CD4-positive, alpha-beta T cell treated with Interleukin-4 for 1 hour (primary cell): Measurements from ENCODE around the gene CPM.

Experiments used
- DNase-seq, 2 donors: peaks; one replicate each; pipeline ENCODE4 v3.0.0-alpha.2; 2020 to 2022

The CPM gene

DNA sequence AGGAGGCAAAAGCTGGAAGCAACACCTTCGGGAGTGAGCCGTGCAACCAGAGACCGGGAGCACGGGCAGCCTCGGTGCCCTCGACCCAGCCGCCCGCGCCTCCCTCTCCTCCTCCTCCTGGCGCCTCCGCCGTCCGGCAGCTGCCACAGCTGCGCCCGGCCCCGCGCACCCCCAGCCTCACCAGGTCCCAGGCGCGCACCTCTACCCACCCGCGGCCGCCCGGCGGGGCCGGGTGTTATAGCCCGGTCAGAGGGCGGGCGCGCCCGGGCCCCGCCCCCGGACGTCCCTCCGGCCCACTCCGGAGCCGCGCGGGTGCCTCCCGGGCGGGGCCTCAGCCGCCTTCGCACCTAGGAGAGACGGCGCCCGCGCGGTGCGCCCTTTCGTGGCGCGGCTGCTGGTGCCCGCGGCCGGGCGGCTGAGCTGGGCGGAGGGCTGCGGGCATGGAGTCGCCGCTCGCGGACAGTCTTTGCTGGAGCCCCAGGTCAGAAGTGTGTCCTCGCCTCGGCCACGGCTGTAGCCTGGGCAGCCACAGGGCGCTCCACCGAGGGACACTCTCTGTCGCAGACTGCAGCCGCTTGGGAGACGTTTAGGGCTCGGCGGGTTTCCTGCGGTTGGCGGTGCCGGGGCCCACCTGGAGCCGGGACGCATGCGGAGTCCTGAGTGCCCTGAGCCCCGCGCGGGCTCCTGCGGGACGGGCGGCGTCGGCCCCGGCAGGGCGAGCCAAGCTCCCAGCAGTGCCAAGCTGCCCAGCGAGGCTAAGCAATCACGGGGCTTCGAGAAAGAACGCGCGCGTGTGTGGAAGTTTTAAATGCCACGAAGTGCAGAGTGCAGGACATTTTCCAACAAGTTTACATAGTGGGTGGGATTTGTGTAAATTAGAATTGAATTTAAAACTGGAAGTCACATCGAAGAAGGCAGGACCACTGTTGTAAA is at the start of gene CPM:
Gene CPM (minus strand): TSS at position 211 of the 933 bp plus-strand sequence. CDS start 334 bp downstream, outside the sequence.
- peak; percentile 69 to 70 for DNase-seq

DNA sequence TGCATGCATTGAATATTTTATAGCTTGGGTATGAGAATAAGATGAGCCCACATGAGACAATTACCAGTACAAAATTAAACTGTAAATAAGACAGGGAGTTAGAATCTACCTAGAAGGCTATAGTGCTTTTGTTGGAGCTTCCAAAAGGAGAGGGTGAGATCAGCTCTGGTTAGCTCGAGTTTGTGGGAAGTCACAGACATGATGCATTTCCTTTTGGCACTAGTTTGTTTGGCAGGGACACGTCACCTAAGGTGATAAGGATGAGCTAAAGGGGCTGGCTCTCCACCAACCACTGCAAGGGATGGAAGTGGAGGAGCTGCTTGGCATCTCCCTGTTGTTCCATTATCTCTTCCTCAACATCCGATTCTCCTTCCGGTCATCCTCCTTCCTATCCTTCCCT is 48.5 kb upstream of the CPM start:
- no peak for DNase-seq

DNA sequence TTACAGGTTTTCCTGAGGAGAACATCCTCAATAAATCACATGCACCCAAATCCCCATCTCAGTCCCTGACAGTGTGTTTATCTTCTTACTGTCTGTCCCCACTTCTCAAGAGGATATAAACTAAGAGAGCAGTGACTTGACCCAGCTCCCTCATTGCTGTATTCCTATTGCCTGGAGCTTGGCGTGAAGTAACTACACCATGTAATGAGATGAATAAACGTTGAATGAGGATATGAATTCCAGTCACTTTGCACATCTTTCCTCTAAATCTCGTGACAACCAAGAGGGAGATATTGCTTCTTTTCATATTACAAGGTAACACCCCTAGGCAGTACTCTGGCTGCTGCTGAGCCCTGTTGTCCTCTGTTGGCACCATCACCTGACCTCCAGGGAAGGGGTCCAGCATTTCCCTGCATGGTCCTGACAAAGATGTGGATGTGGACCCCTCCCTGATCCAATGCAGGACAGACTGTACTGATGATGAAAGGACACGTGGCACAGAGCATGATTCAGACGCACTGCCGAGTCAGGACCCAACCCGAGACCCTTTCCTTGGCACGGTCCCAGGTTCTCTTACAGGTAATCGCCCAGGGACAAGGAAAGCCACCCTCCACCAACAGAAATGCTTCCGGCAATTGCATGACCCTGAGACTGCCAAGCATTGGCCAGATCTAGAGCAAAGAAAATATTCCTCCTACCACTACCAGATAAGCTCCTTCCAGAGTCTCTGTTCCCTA is 47.7 kb upstream of the CPM start:
- DNase-seq, result no peak

DNA sequence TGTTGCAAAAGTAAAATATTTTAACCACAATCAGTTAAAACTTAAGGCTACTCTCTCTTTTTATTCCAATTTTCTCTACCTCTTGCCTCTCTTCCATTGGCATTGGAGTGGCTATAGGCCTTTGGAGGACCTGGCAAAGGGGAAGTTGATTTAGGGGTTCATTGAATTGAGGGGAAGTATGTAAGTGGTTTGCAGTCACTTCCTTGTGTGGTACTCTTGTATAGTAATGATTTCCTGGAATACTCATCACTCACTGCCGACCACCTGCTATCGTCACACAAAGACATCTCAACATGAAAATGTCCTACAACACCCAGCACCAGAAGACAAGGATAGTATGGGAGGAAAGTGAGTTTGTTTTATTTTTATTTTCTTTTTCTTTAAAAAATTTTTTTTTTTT is 45.7 kb upstream of the CPM start:
- peak in 1 of 2 donors; percentile 23 for DNase-seq

DNA sequence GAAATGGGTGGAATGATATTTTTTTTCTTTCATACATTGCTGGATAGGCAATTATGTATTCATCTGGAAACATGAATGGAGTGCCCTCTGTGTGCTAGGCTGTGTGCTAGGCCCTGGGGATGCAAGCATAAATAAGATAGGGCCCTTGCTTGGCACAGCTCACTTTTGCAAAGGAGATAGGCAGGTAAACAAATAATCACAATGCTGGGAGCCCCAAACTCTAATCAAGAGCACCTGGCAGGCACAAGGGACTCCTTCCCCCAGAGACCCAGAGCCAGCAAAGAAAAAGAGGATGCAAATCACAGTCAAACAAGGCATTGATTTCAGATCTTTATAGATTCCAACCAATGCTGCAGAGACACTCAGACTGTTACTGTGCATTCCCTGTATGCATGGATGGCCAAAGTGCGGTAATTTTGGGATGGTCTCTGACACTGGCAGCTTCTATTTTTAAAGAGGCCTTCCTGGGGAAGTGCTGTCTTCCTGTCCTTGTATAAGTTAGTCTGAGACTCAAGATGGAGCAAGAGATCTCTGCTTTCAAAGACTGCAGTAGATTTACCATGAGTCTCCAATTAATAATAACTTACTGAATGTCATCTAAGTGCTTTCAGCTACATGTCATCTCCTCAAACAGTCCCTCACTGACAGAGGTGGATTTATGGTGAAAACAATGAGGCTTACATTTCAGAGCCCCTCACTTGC is 45.1 kb upstream of the CPM start:
- no peak for DNase-seq

DNA sequence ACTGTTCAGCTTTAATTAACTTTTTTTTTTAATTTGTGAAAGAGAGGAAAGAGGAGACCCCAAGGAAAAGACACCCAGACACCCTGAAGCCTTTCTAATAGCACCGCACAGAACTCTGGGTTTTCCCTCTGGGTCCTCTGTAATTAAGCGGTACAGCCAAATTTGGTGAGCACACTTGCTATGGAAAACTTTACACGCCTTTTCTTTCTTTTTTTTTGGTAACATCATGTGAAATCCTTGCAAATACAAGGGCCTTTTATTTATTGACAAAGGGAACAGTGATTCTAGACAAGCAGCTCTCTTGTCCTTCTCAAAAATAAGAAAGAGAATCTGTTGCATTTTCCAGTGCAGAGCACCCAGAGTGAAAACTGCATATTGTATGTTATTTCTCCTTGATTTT is 44.4 kb upstream of the CPM start:
- DNase-seq, result no peak

DNA sequence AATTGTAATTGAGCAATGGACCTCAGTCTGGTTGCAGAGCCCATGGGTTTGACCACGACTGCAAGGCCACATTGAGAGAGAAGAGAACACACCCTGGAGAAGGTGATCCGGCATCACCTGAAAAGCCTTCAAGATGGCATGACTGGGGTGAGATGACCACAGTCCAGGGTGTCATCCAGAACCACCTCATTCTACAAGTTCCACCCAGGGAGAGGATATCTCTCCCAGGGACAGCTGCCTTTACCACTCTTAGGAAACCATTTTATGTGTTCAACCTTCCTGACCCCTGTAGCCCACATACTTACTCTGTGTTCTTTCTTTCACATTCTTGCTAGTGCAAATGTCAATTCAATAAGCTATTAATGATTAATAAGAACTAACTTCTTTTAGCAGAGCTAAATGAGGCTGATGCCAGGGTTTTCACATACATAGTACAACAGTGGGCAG is 43.4 kb upstream of the CPM start:
- no peak for DNase-seq

DNA sequence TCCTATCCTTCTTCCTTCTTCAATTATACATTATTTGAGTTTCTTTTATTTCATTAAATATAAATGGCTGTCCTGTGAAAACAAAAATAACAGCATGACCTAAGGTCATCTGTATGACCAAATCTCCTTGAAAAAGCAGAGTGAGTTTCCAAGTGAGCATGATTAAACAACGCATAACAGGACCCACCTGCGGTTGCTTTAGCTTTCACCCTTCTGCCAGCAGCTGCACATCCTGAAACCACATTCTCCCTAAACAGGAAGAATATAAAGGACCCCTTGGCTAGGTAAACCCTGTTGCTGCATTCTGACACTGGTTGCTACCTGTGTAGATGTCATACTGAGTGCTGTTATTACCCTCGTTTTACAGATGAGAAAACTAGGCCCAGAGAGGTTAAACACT is 42.8 kb upstream of the CPM start:
- no peak for DNase-seq

DNA sequence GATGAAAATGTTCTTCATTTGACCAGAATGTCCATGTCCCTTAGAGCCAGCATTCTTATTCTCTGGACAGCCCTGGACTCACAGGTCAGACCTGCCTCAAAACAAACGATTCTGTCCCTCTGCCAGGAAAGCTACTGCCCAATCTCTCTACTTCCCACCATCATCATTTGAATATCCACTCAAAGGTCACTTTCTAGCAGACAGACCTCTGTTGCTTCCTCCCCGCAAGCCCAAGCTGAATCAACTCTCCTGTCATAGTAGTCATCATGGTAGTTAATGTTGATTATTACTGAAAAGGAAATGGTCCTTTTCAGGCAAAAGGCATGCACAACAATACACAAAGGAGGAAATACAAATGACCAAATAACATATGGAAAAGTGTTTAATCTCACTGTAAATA is 39.6 kb upstream of the CPM start:
- DNase-seq, result no peak

DNA sequence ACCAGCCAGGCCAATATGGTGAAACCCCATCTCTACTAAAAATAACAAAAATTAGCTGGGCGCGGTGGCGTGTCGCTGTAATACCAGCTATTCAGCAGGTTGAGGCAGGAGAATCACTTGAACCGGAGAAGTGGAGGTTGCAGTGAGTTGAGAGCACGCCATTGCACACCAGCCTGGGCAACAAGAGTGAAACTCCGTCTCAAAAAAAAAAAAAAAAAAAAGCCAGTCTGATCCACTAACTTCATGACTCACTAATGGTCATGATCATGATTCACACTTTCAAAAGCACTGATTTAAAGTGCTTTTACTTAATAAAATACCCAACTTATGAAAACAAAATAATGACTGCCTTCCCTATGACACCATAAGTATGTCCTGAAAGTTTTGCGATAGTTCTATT is 38.4 kb upstream of the CPM start:
- no peak for DNase-seq

DNA sequence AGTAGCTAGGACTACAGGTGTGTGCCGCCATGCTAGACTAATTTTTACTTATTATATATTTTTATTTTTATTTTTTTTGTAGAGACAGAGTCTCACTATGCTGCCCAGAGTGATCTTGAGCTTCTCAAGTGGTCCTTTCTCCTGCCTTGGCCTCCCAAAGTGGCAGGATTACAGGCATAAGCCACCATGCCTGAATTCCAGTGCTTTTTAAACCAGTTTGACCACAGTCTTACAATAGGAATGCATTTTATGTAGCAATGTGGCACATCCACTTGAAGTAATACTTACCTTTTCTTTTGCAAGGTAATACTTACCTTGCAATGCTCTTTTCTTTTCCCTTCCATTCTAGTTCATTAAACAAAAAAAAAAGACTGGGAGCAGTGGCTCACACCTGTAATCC is 38.0 kb upstream of the CPM start:
- no peak for DNase-seq

DNA sequence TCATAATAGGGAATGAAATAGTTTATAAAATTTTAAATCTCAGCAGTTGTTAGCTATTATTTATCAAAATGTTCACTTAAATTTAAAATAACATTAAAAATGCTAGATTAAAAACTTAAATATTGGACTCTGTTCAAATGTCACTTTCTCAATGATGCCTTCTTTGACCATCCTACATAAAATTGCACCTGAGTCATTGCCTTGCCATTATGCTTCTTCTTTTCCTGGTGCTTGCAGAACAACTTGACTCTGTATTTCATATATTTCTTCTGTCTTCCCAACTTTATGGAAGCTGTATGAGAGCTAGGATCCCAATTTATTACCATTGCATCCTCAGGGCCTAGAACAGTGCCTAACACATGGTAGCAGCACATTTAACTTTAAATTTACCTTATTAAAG is 37.3 kb upstream of the CPM start:
- no peak for DNase-seq

DNA sequence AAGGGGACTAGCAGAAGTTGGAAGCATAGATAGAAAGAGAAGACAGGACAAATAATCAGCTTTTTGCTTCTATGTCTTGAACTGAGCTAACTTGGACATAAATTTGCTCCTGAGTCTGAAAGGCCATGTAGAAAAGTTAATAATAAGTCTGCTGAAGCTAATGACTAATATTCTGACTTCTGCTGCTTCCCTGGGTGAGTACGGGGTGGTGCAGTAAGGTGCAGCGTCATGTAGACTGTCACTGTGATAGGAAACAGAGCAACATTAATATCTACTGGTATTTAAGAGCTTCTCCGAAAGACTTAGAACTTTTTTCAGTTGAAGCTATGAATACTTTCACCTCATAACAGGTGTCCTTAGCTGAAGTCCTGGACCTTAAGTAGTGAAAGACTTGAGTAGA is 34.1 kb upstream of the CPM start:
- DNase-seq, result no peak

DNA sequence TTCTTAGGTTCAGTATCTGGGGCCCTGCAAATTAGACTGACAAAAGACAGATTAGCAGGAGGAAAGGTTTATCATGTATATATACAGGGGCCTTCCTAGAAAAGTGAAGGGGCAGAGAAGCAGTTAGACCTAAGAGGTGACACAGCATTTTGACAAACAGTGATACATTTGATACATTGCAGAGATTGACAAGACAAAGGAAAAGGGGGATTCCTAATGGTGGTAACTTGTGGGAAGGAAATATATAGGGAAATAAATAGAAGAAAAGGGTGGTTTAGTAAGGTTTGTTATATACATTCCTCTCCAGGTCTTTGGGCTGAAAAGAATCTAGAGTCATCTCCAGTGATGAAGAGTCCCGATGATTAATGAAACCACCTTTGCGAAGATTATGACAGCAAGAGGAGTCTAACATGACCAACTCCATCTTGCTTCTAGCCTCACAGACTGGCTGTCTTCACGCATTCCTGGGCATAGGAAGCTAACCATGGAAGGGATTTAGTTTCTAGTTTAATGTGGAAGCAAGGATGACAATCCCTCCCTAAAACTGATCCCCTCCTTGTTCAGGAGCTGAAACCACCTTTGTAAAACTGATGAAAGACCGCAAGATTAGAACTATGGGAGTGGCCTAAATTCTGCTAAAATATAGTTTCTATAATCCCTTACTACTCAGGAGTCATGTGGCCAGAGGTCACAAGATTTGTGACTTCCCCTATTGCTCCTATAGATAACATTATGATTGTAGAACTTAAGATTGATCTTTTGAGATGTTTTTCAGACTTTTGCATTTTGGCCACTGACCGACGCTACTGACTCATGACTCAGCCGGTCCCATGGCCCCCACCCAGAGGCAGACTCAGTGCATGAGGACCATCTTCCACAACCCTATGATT is 31.1 kb upstream of the CPM start:
- DNase-seq, result no peak

DNA sequence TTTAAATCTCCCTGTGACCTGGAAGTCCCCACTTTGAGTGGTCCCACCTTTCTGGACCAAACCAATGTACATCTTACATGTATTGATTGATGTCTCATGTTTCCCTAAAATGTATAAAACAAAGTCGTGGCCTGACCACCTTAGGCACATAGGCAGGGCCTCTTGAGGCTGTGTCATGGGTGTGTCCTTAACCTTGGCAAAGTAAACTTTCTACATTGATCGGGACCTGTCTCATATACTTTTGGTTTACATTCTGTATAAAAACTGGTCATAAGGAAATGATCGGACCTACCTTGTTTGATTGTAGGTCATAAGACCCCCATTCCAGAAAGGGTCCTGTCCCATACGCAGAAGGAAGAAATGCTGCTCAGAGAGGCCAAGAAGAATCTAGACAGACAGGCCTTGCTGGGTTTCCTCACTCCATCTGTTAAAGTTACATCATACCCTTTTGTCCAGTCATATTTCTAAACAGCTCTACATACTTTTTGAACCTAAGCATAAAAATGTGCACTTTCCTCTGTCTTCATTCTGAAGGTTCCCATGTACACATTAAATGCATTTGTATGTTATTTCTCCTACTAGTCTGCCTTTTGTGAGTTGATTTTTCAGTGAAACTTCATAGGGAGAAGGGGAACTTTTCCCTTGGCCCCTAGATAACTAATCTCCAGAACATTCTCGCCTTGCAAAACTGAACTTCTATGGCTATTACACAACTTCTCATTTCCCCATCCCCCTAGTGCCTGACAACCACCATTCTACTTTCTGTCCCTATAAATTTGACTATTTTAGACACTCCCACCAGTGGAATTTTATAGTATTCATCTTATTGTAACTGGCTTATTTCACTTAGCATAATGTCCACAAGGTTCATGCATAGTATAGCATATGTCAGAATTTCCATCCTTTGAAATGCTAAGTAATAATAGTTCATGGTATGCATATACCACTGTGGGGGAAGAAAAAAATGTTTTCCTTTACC is 30.2 kb upstream of the CPM start:
- peak in 1 of 2 donors; percentile 3 for DNase-seq

DNA sequence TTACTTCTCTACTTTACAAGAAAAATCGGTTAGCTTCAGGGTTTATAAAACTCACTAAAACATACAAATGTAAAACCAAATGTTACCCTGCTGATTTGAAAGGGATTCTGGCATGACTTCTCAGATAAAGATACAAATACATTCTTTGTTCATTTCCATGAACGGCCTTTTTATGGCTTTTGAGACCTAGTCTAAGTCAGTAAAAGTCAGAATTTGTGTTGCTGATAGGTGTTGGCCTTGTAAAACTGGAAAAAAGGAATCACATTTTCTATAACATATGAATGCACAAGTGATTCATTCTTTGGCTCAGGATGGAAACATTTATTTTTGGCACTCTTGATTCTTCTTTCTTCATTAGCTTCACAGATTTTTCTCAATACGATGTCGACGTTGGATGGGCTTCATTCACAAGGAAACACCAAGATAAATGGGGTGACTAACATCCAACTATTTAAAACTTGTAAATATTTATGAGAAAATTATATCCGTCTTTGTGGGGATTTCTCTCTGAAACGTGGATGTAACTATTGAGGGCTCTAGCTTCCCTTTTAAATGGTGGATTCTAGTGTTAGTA is 27.0 kb upstream of the CPM start:
- no peak for DNase-seq

DNA sequence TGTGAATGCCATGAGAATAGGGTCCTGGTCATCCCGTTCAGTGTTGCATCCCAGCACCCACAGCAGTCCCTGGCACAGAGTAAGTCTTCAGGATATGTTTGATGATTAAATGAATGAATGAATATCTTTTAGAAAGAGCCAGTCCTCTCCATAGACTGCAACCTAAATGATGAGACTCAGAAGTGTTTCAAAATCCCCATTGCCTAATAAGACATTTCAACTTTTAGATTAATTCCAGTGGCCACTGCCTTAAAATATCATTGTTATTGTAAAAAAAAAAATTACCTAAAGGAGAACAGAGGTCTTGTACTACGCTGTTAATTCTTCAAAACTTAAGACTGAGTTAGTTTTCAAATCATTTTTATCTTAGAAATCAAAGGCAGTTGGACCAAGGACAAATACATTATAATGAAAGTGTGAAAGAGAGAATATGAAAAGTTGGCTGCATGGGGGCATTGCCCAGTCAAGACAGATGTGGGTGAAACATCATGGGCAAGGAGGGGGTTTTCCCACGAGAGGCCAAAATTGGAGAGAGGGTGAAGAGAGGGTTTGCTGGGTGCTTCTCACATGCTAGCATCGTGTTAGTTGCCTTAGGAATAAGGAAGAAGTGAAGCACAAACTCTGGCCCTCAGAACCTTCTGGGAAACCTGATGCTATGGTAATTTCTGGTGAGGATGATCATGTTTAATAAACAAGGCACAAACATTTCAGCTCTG is 26.3 kb upstream of the CPM start:
- DNase-seq, result no peak

DNA sequence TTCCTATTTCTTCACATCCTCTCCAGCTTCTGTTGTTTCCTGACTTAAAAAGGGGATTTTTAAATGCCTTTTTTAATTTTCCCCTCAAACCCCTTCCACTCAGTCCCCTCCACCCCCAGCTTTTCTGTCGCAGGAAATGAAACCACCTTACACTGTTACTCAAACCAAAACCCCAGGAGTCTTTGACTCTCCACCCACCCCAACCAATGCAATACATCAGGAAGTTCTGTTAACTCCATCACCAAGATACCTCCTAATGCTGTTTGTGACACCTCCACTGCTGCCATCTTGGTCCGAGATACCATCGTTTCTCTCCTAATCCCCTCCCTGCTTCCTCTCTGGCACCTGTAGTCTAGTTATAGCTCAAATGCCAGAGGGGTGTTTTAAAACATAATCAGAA is 25.4 kb upstream of the CPM start:
- no peak for DNase-seq

DNA sequence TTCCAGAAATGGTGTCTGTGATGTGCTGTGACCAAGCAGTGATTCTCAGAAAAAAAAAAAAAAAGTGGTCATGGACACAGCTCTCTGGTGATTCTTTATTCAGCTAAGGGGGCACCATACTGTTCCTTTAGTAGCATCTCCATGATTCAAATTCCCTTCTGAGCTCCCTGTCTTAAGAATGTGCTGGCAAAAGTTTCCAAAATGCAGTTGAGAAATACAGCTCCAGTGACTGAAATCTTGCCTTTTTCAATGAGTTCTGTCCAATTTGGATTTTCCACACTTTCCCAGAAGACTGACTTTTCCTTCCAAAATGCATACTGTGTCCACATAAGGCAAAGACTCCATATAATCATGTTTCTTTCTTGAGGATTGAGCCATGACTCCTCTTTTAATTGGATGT is 24.3 kb upstream of the CPM start:
- DNase-seq, result no peak

DNA sequence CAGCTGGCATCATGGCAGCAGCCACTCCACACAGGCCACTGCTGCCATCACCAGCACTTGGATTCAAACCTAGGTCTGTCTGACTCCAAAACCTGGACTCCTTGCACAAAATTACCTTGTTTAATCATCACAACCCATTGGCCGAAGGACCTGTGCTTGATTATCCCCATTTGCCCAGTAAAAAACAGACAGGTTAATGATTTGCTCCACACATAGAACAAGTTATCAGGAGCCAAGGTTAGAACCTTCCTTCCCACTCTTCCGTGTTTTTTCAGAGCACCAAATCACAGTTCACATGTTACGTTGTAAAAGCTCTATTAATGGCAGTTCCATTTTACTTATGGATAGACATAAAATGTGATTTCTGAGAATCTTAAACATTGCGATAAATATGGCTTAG is 23.5 kb upstream of the CPM start:
- DNase-seq, result no peak
